Activated CD4-positive, alpha-beta T cell treated with anti-CD3 and anti-CD28 coated beads, Interleukin-2, amount 50 U/mL, for 4 hours (primary cell): ENCODE results near the gene PHACTR1.

Experiments used
- DNase-seq, 2 experiments: peaks; one replicate each; pipeline ENCODE4 v3.0.0-alpha.2; 2020

Gene PHACTR1

DNA sequence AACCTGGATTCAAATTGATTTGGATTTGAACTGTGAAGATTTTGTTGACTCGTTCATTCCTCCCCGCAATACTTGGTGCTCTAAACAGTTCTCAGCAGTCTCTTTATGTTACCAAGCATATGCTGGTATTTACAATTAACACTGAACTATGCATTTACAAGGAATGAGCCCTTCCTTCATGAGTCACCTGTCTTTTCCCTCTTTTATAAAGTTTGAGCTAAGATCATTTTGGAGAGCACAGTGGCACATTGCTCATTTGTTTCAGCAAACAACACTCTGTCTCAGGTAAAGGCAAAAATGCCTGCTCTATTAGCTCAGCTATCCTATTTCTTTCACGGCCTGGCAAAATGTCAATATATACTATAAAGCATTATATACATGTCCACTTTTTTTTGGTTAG is 285.4 kb downstream of the PHACTR1 start:
- DNase-seq, result no peak

DNA sequence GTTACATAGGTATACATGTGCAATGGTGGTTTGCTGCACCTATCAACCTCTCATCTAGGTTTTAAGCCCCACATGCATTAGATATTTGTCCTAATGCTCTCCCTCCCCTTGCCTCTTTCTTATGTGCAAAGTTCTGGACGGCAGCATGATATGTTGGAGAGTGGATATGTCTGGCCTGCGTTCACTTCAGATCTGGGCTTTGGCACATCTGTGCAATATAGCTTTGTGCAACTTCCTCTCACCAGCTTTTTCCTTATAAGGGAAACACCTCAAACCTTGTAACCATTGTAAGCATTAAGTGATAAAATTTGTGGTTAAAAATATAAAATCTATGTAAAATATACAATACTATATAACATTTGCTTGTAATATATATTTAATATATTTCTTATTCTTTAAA is 288.0 kb downstream of the PHACTR1 start:
- DNase-seq, result no peak

DNA sequence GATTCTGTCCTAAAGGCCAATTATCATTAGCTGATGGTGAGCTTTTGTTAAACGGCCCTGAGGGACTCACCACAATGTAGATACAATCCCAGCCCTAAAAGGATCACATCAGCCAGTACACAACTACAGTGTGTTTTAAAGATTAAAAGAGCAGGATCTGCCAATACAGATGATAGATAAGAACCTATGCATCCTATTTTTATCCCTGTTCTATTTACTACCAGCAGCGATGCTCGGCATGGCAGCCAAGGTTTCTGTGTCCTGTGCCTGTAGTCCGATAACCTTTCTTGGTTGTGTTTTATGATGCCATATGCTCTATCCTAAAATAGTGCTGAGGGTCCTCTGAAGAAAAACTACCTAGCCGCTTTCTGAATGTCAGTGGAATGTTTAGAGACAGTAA is 289.4 kb downstream of the PHACTR1 start:
- no peak for DNase-seq

DNA sequence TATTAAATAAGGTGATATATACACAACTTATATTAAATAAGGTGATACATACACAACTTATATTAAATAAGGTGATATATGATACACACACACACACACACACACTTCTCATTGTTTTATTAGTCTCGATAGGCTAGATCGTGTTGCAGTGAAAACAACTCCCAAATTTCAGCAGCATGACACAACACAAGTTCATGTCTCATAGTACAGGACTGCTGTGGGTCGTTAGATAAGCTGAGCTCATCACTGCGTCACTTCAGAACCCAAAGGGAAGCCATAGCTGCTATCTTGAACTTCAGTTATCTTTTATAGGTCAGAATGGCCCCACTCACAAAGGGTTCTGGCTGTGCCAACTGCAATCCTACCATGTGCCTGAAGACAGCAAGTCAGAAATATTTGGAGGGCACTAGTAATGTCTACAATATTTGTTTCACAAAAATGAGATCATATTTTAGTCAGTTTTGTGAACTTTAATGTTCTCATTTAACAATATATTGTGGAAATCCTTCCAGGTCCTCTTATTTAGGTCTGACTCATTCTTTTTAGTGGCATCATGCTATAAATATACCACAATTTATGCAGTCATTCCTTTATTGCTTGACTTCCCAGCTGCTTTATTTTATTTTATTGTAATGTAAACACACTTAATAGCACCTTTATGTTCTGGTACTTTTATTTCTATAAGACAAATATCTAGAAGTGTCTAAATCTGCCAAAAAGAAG is 290.2 kb downstream of the PHACTR1 start:
- DNase-seq, result no peak

DNA sequence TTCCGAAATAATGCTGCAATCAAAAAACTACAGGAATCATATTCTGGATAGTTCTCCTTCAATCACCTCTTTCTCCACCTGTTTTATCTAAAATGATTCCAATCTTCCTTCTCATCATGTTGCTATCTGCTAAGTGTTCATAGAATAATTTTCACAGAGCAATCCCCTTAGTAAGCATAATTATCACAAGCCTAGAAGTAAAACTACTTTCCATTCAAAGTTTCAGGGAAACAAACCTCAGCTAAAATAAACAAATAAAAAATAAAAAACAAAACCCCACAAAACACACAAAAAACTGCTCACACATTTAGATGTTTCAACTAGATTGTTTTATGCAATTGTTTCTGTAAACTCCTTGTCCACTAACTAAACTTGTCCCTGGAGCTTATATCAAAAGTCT is 291.2 kb downstream of the PHACTR1 start:
- no peak for DNase-seq

DNA sequence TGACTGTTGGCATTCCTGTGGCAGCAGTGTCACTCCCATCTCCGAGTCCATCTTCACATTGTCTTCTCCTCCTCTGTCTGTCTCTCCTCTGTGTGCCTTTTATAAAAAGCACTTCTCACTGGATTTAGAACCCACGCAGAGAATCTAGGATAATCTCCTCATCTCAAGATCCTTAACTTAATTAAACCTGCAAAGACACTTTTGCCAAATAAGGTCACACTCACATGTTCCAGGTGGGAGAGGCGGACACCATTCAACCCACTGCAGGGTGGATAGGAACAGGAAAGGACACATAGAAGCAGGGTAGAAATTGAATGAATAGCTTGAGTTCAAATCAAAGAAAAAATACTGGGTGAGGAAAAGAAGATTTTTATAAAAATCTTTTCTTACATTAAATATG is 292.5 kb downstream of the PHACTR1 start:
- DNase-seq, result no peak

DNA sequence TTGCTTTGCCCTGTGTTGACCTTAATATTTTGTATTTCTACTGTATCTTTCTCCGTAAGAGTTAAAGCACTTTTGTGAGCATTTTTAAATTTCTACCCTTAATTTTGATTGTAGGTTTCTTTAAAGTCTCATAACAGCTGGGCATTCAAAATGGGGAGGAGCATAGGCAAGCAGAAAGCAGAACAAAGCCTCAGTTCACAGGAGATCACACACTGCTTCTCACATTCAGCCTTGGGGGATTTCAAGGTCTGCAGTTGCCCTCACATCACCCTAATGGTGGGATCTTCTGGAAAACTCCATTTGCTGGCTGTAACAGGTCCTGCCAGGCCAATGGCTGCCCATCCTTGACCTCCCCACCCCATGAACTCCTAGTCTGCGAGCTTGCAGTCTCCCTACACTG is 292.9 kb downstream of the PHACTR1 start:
- DNase-seq, result no peak

DNA sequence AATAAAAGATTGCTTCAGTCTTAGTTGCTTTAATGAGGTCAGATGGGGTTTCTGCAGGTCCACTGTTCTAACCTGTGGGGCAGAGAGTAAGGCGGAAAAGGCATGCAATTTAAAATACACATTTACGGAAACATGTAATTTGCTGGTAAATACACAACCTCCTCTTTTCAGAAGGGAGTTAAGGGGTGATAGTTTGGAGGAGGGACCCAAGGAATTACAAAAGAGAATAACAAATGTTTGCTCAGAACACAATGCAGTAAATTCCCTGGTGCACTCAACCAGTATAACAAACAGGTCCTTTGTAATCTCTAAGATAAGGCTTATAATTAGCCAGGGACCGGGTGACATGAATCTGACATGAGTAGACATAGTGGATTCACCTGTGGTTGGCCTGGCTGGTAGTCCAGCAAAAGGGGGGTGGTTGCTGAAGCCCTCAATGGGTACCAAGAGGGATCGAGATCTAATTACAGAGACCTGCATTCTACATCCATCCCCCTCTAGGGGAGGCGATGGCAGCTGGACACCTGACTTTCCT is 295.1 kb downstream of the PHACTR1 start:
- DNase-seq, result no peak

DNA sequence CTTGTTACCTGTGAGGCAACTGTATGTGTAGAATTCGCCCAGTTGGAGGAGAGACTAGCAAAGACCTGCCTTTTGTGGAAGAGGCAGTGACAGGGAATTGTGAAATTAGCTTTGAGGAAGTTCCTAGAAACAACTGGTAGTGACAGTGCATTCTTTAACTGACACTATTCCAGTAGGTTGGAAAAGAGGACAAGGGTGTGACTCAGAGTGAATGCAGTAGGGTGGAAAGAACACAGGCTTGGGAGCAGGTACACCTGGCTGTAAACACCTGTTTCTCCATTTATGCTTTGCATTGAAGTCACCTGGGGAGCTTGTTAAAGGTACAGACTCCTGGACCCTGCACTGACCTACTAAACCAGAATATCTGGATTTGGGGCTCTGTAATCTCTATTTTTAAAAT is 295.7 kb downstream of the PHACTR1 start:
- no peak for DNase-seq

DNA sequence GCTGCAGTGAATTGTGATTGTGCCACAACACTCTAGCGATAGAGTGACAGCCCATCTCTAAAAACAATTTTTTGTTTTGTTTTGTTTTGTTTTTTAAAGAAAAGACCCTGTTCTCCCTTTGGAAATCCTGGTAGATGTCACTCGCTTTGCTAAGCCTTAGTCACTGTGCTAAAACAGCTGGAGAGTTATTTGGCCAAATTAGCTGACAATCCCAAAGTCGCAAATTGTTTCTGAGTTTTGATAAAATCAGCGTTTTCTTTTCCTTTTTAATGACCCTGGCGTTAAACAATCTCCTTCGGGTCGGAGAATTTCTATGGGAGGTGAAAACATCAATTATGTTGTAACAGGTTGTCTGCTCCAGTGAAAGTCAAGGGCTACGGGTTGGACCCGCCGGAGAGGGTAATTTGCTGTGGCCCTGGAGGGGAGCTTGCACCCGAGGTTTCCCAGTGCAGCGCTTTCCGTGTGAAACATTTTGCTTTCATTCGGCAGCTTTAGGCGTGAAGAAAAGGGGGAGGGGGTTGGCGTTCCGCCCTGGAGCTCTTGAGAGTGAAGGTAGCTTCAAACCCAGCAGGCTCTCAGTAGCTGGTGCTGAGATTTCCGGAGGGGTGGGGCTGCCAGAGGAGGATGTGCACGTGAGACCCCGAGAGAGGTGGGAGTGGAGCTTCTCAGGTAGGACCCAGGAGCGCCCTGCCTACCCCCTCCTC is 296.6 kb downstream of the PHACTR1 start:
- no peak for DNase-seq

DNA sequence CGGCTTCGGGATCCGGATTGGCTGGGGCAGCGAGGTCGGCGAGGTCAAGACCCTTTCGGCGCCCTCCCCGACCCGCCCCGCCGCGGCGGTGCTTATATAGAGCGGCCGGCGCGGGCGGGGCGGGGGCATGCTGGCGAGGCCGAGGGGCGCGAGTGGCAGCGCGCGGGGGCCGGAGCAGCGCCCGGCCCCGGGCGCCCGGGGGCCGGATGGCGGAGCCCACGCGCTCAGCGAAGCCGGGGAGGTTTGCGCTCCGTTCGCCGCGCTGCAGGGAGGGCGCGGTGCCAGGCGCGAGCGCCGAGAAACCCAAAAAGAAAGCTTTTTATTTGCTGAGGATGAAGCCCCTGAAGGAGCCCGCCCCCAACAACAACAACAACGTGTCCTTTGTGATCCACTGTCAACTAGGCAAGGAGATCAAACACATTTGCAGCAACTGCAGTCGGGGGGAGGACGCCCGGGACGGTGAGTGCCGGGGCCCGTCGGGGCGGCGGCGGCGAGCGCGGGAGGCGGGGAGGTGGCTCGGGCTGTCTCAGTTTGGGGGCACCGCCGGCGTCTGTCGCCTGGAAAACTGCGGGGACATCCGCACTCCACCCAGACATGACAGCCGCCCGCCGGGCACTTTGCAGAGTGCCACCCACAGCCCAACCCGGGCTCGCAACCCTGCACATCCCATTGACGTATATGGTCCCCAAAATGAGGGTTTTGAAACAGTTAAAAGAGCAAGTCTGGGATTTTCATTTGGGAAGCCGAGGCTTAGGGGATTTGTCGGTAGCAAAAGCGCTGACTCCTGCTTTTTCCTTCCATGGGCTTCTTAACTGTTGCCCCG is 297.3 kb downstream of the PHACTR1 start:
- no peak for DNase-seq

DNA sequence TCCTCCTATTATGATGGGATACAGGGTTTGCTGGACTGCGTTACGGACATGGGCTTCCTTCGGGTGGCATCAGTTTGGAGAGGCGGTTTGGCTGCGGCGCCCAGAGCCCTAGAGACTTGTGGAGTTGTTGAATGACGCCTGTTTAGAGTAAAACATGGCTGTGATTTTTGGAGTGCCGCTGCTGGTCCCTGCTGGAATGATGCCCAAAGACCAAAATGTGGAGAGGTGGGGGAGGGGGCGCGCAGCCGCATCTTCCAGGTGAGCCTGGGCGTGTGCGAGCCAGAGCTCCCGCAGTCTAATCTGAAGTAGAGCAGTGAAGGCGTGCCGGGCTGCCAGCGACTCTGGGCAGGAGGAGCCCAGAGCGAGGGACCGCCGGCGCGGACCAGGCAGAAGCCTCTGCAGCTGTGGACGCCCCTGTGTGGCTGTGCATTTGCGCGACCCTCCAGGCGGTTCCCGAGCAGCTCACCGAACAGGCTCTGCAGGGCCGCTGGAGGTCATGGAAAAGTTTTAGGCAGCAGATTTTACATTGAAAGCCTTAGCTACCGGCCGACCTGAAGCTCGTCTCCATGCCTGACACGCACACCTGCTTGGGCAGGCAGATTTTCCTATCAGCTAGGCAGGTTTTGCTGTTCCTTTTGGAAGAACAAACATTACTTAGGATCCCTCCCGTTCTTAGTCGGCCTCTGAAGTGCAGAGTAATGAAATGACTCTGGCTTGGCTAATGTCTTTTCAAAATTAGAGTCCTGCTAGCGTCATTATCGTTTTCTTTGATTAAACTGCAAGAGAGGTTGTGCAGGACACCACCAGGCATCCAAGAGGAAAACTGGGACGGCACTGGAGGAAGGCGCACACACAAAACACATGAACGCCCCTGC is 298.2 kb downstream of the PHACTR1 start:
- no peak for DNase-seq

DNA sequence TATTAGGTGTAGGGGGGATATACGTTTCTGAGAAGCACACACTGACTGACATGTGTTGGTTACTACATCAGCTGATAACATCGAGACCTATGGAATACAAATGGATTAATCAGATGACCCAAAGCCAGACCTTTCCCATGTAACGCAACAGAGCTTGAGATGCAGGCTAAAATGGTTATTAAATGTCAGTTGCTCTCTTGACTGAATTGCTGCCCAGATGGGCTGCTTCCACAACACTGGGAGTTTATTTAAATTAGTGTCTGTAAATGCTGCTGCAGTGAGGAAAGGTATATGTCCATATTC is 298.8 kb downstream of the PHACTR1 start:
- no peak for DNase-seq

DNA sequence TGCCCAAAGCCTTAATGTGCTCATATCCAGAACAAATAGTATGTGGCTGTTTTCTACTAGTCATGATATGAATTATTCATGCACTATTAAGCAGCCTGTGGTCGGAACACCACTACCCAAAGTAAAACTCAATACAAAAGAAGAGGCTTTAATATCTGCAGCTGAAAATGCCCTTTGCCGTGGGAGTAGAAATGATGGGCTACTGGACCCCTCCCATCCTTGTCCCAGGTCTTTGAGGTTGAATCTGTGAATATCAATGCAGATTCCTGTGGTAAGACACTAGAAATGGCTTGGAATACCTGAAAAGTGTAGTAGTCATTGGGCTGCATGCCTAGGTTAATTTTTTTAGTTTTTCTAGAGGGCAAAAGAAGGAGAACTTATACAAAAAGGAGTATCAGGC is 308.0 kb downstream of the PHACTR1 start:
- DNase-seq, result no peak

DNA sequence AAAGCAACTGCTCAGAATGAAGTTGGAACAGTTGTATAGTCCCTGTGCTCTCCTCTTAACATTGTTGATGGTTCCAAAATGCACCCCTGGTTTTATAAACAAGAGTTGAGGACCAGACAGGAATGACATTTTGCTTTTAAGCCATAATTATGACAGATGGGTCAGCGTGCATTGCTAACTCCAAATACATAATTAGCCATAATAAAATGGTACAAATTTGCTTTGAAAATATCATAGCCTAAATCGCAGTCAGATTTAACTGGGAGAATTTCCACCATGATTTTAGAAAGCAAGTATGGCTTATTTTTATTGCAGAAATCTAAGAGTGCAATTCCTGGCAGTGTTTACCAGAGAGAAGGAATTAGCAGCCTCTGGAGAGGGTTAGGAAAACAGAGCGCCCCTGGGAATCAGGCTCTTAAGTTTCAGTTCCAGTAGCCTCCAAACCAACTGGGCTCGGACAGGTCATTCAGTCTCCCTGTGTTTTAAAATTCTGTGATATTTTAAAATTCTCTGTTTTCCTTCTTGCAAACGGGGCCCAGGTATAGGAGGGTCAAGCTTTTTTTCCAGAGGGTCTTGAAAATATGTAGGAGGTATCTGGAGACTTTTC is 309.4 kb downstream of the PHACTR1 start:
- DNase-seq, result no peak

DNA sequence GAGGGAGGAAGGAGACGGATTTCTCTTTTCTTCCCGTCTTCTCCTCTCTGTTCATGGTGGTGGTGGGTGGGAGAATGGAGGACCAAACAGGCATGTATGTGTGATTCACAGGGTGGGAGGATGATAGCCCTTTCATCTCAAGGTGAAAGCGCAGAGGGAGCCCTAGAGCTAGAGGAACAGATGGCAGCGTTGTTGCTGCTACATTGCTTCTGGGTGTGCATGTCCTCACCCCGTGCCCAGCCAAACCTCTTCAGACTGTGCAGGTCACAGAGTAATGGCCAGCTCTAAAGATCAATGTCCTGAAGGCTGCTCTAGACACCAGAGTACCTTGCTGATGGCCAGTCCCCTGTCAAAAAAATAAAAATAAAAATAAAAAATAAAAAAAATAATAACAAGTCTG is 310.0 kb downstream of the PHACTR1 start:
- no peak for DNase-seq

DNA sequence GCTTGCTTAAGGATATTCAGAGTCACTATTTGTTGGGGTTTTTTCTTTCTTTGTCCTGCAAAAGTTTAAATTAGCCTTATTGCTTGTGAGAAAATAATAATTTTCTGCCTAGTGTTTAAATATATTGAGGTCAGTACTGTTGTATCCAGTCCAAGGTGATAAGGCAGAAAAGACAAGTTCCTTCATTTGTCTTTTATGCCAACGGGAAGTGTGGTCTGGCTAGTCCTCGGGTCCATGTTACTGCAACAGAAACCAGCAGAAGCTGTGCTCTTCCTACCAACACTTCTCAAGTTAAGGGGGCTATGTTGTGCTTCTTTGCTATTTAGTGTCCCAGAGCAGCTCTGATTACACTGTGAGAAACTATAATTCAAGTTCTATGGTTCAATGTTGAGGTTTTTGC is 310.6 kb downstream of the PHACTR1 start:
- no peak for DNase-seq

DNA sequence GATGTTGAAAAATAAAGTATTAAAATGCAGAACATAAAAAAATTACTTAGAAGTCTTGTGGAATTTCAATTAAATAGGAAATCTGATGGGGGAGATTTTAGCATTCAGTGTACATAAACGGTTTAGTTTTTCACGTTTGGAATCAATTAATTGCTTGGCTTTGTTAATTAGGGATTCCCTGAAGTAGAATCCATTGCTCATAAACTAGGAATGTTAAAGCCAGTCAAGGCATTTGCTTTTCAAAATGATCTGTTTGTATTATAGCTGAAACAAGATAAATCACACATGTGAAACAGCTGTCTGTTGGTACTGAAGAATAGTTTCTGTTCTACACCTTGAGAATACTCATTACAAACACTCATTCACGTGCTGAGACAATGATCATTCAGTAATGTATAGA is 313.8 kb downstream of the PHACTR1 start:
- no peak for DNase-seq

DNA sequence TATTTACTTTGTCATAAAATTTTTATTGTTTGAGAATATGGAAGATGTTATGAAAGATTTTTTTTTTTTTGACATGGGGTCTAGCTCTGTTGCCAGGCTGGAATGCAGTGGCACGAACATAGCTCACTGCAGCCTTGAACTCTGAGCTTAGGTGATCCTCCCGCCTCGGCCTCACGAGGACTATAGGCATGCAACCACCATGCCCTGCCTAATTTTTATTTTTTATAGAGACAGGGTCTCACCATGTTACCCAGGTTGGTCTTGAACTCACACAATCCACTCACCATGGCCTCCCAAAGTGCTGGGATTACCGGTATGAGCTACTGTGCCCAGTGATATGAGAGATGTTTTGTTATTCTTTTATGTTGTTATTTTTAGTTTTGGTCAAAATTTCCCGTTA is 316.0 kb downstream of the PHACTR1 start:
- DNase-seq, result no peak

DNA sequence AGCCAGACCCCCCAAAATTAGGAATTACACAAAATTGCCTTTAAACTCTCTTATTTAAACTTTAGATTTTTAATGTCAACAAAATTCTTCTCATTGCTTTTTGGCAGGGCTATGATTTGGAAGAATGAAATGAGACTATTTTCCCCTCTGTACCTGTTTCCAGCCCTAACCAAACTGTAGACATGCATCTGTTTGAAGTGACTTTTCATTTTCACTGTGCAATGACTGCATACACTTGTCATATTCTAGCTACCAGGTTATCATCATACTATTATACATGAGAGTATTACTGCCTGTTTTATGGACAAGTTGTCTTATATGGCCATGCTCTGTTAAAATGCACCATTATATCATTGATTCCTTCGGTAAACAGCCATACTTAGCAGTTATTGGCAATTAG is 316.6 kb downstream of the PHACTR1 start:
- no peak for DNase-seq

DNA sequence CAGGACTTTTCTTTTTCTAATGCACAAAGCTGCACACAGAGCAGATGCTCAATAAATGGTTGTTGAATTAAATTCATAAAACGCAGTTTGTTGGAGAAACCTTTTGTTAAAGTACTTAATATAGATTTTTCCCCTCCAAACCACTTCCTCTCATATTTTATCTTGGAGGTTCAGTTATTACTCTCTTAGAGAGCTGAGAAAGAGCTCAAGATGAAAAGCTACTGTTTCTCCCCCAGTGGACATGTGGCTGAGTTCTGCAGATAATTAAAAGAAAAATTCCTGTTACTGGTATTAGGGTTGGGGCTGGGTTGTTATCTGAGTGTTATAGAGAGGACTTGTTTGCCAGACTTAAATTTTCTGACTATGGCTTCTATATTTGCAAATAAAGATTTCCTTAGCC is 317.7 kb downstream of the PHACTR1 start:
- no peak for DNase-seq

DNA sequence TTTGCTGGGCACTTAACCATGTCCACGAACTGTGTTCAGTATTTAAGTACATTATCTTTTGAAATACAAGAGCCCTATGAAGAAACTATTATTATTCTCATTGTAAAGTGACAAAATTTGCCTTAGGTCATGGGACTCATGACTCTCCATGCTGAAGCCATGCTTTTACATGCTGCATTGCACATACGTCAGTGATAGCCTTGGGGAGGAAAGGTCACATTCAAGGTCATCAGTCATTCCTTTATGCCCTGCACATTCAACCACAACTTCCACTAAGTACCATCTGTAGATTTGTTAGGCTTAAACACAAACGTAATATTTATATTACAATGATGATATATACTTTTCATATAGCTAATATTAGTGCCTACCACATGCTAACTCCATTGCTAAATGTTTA is 319.0 kb downstream of the PHACTR1 start:
- DNase-seq, result no peak
